ENCODE data around the gene BACE2. TPM values are rescaled to one million over a fixed set of nuclear protein-coding genes. Genes with fewer than 3 reads are reported as not detected.

Gene BACE2
- polyA plus RNA-seq, 3 donors, result 25.3 to 28.6 (median 27.5) TPM

GRCh38 chr21:41201385-41201784, 33.4 kb downstream of the BACE2 start:
- DNase-seq (ENCODE audit: extremely low read depth in 1 of 11, low read depth in 9 of 11, low spot score in 4 of 11), result no peak

- no peak for DNase-seq (ENCODE audit: extremely low read depth in 1 of 11, low read depth in 9 of 11, low spot score in 4 of 11)
Measured at GRCh38 chr21:41204736-41205135, 36.8 kb downstream of the BACE2 start.

- peak in 2 of 11 donors; percentile 29 to 51 for DNase-seq (ENCODE audit: extremely low read depth in 1 of 11, low read depth in 9 of 11, low spot score in 4 of 11)
Measured at GRCh38 chr21:41207401-41208375, 39.7 kb downstream of the BACE2 start.

GRCh38 chr21:41208376-41208763, 40.4 kb downstream of the BACE2 start:
- no peak for DNase-seq (ENCODE audit: extremely low read depth in 1 of 11, low read depth in 9 of 11, low spot score in 4 of 11)

GRCh38 chr21:41209016-41209619, 41.2 kb downstream of the BACE2 start:
- no peak for DNase-seq (ENCODE audit: extremely low read depth in 1 of 11, low read depth in 9 of 11, low spot score in 4 of 11)

GRCh38 chr21:41210426-41211059, 42.6 kb downstream of the BACE2 start:
- peak in 4 of 11 donors; percentile 32 to 51 (median 48) for DNase-seq (ENCODE audit: extremely low read depth in 1 of 11, low read depth in 9 of 11, low spot score in 4 of 11)

- DNase-seq (ENCODE audit: extremely low read depth in 1 of 11, low read depth in 9 of 11, low spot score in 4 of 11), result no peak
Measured at GRCh38 chr21:41211060-41211805, 43.3 kb downstream of the BACE2 start.

- peak in 4 of 11 donors; percentile 29 to 54 (median 42) for DNase-seq (ENCODE audit: extremely low read depth in 1 of 11, low read depth in 9 of 11, low spot score in 4 of 11)
Measured at GRCh38 chr21:41213021-41213420, 45.1 kb downstream of the BACE2 start.

GRCh38 chr21:41215856-41216408, 48.0 kb downstream of the BACE2 start:
- no peak for DNase-seq (ENCODE audit: extremely low read depth in 1 of 11, low read depth in 9 of 11, low spot score in 4 of 11)

GRCh38 chr21:41216486-41216885, 48.5 kb downstream of the BACE2 start:
- no peak for DNase-seq (ENCODE audit: extremely low read depth in 1 of 11, low read depth in 9 of 11, low spot score in 4 of 11)

GRCh38 chr21:41217671-41218385, 49.9 kb downstream of the BACE2 start:
- no peak for DNase-seq (ENCODE audit: extremely low read depth in 1 of 11, low read depth in 9 of 11, low spot score in 4 of 11)

- DNase-seq (ENCODE audit: extremely low read depth in 1 of 11, low read depth in 9 of 11, low spot score in 4 of 11), result no peak
Measured at GRCh38 chr21:41219498-41220207, 51.7 kb downstream of the BACE2 start.

- no peak for DNase-seq (ENCODE audit: extremely low read depth in 1 of 11, low read depth in 9 of 11, low spot score in 4 of 11)
Measured at GRCh38 chr21:41220208-41220733, 52.3 kb downstream of the BACE2 start.

GRCh38 chr21:41222247-41223068, 54.5 kb downstream of the BACE2 start:
- no peak for DNase-seq (ENCODE audit: extremely low read depth in 1 of 11, low read depth in 9 of 11, low spot score in 4 of 11)

GRCh38 chr21:41226853-41227252, 58.9 kb downstream of the BACE2 start:
- no peak for DNase-seq (ENCODE audit: extremely low read depth in 1 of 11, low read depth in 9 of 11, low spot score in 4 of 11)

GRCh38 chr21:41227357-41228005, 59.5 kb downstream of the BACE2 start:
- no peak for DNase-seq (ENCODE audit: extremely low read depth in 1 of 11, low read depth in 9 of 11, low spot score in 4 of 11)

Data from renal cortex interstitium (tissue), 11 donors.